K562 treated with DMSO at 1 percent for 12 hours (cell line): Measurements from ENCODE around the gene ISCA1. TPM values are rescaled to one million over a fixed set of nuclear protein-coding genes. Genes with fewer than 3 reads are reported as not detected.

Experiments used
- total RNA-seq: library from RNA; unstranded; fragments of 300-600 nt; gene quantifications from 2 replicates; pipeline ENCODE4 v1.2.3, GENCODE V29; 2022; ENCODE audit not compliant: insufficient read depth

ISCA1 gene
- total RNA-seq = 5.8 and 13.4 TPM in 2 replicates

GRCh38 chr9:86282077-86282978 lies at the start of gene ISCA1:
Gene ISCA1, minus strand, starts transcription at chr9:86282538. Its CDS starts 80 bp downstream, at chr9:86282458.

GRCh38 chr9:86259557-86259956 lies 22.8 kb downstream of the ISCA1 start, which contains the start of gene C9orf153:
Gene C9orf153, minus strand, starts transcription at chr9:86259657. Its CDS starts 30,054 bp downstream, at chr9:86229603.

Other genes starting within 250 kb of the ISCA1 start
- gene GOLM1, start 183.0 kb downstream of the ISCA1 start, total RNA-seq = 0.86 and 2.7 TPM in 2 replicates
- not detected in 2 replicates for gene C9orf153, start 22.9 kb downstream of the ISCA1 start, total RNA-seq
- 3.0 and 12.5 TPM in 2 replicates for gene TUT7, start 71.9 kb upstream of the ISCA1 start, total RNA-seq